Measurements from ENCODE around the gene RPL7A.

DNA sequence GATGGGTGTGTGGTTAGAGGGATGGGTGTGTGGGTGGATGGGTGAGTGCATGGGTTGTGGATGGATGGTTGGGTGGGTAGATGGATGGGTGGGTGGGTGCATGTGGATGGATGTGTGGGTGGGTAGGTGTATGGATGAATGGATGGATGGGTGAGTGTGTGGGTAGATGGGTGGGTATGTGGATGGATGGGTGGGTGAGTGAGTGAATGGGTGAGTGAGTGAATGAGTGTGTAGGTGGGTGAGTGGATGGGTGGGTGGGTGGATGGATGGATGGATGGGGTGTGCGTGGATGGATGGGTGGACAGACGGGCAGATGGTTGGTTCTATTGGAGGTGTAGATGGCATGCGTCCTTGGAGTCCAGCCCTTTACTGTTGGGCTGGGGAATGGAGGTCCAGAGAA, 45.4 kb downstream of the RPL7A start:
- TF ChIP-seq, protein P1, sequence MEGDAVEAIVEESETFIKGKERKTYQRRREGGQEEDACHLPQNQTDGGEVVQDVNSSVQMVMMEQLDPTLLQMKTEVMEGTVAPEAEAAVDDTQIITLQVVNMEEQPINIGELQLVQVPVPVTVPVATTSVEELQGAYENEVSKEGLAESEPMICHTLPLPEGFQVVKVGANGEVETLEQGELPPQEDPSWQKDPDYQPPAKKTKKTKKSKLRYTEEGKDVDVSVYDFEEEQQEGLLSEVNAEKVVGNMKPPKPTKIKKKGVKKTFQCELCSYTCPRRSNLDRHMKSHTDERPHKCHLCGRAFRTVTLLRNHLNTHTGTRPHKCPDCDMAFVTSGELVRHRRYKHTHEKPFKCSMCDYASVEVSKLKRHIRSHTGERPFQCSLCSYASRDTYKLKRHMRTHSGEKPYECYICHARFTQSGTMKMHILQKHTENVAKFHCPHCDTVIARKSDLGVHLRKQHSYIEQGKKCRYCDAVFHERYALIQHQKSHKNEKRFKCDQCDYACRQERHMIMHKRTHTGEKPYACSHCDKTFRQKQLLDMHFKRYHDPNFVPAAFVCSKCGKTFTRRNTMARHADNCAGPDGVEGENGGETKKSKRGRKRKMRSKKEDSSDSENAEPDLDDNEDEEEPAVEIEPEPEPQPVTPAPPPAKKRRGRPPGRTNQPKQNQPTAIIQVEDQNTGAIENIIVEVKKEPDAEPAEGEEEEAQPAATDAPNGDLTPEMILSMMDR (IDR thresholded peaks at IDR 0.05): no peak
- TF ChIP-seq POLR2A (IDR thresholded peaks at IDR 0.05): no peak
- no peak for TF ChIP-seq POLR2AphosphoS5 (IDR thresholded peaks at IDR 0.05)
